NCI-H1436 (cell line): Measurements from ENCODE around the gene PCNX2.
"Not testable (repeated sequence)": the region's sequence is repeated elsewhere in the genome, so short reads cannot be mapped to it uniquely, and the experiment has no call there.

ENCODE experiments used
- DNase-seq: peaks from one replicate; lab custom pipeline; 2025; lab: John Stamatoyannopoulos, UW

The PCNX2 gene

DNA sequence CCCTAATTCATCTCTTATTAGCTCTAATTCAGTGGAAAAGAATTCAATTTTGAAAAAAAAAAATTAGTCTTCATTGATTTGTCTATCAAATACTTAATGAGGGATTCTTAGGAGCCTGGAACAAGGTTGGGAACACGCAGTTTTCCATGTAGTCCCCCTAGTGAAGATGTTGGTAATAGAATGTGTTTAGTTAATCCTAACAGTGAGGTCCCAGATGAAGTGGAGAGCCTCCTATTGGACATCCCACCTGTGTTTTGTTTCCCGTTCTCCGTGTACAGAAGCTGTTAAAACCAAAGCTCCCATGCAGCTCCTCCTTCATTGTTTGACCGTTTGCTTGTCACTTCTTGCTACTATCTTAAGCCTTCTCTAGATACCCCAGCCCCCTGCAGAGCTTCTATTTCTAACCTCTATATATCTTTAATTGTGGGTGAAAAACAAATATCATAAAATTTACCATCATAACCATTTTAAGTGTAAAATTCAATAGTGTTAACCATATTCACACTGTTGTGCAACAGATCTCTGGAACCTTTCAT, 67.5 kb downstream of the PCNX2 start:
- DNase-seq: no peak

DNA sequence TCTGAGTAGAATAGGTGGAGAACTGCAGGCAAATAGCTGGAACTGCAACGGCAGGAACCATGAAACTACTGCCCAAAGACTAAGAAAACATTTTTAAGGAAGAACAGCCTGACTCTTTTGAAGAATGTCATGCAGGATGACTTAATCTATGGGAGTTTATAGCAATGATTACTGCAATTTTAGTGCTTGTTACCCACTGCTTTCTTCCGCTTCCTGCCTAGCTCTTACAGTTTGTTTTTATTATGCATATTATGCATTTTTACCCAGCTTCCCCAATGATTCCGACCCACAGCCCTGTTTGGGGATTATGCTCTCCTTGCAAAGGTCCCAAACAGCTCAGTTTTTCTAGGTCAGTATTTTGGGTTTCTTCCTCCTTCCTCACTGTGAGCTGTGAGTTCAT, 71.2 kb downstream of the PCNX2 start:
- no peak for DNase-seq

DNA sequence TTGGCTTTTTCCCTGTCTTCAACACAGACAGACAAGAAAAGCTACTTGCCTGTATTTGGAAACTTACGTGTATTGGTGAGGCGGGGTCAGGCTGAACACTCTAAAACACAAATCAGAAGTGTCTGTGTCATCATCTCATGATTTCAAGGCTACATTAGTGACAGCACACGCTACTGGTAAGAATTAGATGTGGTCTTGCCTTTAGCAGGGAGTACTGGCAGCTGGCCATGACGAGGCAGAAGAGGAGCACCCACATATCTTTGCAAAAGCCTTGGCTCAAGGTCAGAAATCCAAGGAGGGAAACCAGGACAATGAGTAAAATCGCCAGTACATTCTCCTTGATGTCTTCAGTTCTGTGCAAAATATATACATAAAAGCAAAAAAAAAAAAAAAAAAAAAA, 77.7 kb downstream of the PCNX2 start:
- no peak for DNase-seq

DNA sequence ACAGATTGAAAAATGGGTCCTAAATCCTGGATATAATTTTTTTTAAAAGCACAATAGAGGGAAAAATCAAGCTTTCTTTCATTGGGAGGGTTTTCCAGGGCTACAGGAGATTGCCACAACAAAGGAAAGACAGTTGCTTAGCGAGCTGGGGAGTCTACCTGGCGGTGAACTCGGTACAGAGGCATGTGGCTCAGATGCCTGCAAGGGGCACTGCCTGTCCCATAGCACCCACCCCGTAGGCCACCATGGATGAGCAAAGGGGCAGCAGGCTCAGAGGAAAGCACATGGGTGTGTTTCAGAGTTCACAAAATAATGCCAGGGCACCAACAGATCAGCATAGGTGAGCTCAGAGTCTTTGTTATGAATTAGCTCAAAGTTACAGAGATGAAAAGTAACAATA, 79.5 kb downstream of the PCNX2 start:
- no peak for DNase-seq

DNA sequence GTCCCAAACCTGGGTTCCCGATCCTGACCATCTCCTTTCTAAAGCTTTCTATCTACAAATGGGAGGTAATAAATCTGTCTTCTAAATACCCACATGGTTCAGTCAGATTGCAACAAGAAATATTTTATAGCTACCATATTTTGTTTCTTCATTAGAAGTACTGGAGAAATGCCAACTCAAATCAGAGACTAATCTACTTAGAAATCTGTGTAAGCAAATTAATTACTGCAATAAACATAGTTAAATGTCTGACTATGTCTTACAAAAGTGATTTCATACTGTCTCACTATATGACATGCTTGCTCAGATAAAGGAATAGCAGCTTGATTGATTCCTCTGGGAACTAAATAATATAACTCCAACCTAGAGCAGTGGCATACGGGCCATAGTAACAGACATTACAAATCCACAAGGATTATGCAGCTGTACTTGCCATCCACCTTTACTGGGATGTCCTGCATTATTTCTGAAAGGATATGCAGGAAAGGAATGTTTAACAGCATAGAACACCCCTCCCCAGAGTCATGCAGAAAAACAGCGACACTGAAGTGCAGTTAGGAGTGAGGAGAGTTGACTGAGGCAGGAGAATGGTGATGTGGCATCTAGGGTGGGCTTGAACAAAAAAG, 80.3 kb downstream of the PCNX2 start:
- no peak for DNase-seq

DNA sequence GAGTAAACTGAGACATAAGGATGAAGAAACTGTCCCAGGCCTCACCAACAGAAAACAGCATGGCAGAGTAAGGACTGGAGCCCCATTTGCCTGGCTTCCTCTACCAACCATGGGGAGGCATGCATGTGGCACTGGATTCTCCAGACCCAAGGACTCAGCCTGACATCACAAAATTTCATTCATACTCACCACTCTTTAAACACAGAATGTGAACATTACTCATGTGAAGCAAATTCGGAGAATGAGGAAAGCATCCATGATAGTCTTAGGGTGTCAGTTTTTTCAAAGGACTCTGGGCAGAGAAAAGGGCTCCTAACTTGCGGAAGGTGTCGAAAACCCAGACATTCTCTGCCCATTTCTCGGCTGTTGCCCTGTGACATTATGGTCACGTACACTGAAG, 83.9 kb downstream of the PCNX2 start:
- no peak for DNase-seq

DNA sequence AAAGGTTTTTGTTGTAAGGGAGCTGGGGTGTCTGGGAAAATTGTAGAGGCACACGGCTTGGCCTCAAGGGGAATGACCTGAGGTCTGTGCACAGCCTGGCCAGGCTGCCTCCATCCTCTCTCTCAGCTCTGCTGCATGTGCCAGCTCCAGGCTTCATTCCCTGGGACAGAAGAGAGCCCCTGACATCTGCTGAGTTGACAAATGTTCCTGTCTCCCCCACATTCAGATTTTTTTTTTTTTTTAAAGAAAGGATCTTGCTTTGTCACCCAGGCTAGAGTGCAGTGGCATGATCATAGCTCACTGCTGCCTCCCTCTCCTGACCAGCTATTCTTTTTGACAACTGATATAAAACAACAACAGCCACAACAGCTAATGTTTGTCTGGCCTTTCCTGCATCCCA, 84.4 kb downstream of the PCNX2 start:
- DNase-seq: no peak

DNA sequence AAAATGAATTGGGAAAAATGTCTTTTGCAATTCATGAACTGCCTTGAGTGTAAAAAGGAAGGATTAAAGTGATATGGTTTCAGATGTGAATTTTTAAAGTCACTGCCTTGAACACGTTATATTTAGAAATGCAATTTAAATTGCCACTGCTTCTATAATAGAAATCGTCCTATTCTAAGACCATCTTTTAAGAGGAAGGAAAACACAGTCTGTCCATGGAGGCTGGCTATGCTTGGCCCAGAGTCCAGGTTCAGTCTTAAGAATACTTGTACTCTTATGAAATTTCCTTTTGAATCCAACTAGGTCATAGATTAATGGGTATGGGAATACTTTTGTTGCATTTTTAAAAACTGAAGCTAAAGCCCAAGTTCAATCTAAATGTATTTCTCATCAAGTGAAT, 86.0 kb downstream of the PCNX2 start:
- DNase-seq: no peak

DNA sequence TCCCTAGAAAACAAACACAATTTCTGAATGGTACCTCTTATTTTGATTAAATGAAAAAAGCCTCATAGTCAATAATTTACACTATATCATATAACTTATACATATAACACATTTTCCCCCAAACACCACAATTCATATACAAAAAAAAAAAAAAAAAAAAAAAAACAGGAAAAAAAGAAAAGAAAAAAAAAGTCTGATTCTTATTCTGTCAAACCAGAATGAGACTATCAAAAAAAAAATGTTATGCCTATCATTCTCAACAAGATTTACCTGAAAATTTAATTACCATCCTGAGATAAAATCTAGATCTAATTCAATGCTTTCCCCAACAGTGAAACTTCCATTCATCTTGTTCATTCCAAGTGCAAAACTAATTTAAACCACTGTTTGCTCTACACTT, 86.8 kb downstream of the PCNX2 start:
- no peak for DNase-seq

DNA sequence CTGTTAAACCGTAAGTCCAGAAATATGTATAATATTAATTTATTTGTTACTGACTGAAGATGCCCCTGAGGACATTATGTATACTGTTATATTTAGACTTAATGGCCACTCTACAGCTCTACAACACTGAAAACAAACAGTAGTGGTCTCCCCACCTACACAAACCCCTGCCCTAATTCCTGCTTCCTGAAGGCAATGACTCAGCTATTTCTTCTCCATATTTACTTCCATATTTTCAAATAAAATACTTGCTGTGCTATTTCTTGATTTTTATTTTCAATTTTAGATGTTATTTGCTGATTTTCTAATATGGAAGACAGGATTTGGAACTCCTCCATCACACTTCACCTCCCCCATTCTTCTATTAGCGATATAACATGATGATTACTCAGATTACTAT, 97.6 kb downstream of the PCNX2 start:
- no peak for DNase-seq

DNA sequence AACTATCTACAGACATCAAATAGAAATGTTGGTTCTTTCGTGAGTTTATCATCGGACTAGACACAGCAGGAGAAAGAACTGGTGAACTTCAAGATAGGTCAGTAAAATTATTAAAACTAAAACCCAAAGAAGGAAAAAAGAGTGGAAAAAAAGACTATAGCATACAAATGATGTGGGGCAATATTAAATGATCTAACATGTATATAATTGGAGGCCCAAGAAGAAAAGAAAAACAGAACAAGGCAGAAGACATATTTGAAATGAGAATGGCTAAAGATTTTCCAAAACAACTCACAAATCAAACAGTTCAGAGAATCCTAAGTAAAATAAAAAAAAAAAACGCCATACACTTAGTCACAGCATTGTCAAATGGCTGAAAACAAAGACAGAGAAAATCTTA, 101.8 kb downstream of the PCNX2 start:
- DNase-seq: no peak

DNA sequence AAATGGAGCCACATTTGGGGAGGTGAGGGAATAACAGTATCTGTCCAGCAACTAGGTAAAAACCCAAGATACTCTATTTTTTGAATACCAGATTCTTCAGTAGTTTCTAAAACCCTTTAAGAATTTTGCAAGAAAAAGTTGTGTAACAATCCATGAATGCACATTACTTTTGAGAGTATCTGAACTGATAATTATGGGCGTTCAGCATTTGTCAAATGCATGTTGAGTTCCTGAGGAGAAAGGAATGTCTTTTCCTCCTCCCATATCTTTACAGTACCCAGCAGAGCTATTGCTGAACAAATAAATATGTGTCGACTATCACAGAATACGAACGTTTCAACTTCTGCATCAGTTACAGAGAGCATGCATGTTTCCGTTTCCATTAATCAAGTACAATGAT, 104.5 kb downstream of the PCNX2 start:
- DNase-seq: no peak

DNA sequence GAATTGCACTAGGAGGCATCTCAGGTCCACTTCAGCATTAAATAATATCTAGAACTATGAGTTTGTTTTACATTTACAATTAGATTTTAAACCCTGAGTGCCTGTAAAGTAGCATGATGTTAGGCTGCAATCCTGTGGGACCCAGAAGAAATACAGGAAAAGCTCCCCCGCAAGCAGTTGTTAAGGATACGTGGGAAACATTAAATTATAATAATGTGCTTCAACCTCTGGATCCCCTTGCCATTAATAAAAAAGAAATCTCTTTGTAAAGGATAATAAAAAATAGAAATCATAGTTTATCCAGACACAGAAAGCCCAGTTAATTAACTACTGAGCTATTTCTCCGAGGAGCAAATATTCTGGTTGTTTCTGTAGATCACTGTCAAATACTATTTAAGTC, 106.0 kb downstream of the PCNX2 start:
- DNase-seq: no peak

DNA sequence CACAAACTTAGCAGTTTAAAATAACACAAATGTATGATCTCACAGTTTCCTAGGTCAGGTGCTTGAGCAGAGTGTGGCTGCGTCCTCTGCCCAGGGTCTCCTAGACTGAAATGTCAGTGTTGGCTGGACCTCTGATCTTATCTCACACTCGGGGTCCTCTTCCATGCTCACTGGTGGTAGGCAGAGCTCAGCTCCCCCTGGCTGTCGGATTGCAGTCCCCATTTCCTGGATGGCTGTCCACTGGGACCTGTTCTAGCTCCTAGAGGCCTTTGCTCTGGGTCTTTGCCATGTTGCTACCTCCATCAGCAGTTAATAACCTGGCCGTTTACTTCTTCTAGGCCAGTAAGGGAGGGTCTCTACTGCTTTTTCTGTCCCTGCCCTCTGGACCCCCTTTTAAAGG, 107.5 kb downstream of the PCNX2 start:
- DNase-seq: no peak

DNA sequence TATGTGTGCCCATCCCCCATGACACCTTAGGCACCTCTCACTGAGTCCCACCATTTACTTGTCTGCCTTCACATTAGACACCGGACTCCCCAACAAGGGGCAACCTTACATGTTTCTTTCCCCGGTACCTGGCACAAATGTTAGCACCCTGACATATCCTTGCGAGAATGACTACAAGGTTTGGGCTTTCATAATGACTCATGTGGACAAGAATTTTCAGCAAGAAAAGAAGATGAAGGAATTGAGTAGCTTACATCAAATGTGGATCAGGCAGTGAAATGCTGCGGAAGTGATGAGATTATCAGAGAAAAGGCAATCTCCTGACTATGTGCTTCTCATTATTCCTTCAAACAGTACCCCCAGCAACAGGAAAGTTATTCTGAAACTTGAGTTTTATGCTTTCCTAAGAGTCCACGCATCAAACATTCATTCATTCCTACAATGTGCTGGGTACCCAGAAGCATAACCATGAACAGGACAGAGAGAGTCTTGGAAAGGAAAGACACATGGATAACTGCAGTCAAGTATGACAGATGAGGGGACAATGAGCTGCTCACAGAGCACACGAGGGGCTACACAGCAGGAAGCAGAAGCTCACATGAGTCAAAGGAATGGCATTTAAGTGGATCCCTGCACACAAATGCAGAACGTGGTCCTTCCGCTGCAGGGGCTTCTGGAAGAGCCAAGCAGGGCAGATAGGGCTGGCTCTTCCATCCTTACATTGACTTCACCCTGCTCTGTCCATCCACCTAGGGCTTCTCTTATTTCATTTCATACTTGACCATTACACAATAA, 112.1 kb downstream of the PCNX2 start:
- no peak for DNase-seq

DNA sequence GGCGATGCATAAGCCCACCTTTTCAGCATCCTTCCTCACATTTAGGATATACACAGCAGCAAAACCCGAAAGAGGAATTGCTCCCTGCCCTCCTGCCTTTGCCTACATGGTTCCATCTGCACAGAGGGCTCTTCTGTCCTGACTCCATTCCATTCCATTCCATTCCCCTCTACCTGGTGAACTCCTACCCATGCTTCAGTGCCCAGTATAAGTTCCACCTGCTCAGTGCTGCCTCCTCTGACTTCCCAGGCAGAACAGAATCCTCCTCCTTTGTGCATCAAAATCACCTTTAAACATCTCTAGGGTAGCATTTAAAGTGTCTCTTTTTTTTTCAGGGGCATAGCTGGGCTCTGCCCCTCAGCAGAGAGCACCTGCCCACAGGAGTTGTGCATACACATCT, 112.9 kb downstream of the PCNX2 start:
- no peak for DNase-seq

DNA sequence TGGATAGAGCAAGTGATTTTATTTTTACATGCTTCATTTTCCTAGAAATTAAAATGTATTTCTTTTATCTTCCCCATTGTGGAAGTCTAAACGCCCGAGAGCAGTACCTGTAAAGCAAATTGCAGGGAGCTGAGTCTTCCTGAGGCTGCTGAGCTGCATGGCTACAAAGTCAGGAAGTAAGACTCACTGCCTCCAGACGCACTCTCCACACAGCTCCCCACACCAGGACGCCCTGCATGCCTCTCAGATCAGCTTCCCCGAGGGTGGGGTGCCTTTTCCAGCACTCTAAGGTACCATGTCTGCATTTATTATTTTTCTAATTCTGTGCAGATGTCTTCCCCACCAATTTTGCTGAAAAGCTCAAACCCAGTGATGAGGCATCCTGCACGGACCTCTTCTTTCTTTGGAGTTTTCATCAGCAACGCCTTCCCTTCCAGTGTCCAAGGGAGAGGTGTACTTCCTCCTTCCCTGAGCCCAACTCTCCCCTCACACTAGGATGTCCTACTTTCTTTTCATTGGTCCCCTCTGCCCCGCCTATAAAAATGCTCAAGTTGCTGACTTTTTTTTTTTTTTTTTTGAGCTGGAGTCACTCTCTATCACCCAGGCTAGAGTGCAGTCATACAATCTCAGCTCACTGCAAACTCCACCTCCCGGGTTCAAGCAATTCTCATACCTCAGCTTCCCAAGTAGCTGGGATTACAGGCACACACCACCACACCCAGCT, 114.7 kb downstream of the PCNX2 start:
- no peak for DNase-seq

DNA sequence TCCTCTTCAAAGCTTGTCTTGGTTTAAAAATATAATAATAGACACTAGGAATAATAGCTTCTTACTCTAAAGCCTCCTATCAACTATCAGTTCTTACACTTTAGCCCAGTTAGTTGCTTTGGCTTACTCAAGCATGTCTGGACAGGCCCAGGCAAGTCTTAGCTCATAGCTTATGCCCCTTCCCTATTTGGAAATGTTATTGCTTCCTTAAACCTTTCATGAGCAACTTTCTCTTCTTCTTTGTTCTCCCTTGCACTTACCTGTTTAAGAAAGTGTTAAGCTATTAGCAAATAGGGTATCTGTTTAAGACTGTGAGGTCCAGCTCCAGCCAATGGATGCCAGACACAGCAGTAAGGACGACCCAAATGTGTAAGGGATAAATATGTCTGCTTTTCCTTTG, 115.9 kb downstream of the PCNX2 start:
- not testable (repeated sequence) for DNase-seq

DNA sequence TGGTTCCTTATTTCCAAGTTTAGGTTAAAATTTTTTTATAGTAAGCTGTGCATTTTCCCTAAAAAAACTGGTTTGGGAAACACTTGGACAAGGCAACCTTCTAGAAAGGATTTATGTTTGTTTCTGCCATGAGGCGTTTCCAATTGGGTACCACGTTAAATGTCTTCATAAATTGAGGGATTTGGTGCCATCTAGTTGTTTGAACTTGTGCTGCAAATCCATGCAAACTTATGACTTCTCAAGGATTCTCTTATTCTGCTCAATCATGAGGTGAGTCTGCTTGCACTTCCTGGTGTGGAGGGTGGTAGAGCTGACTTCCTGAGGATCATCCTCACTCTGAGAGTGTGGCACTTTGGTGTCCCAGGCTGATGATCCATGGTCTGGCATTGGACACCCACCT, 123.3 kb downstream of the PCNX2 start:
- no peak for DNase-seq

DNA sequence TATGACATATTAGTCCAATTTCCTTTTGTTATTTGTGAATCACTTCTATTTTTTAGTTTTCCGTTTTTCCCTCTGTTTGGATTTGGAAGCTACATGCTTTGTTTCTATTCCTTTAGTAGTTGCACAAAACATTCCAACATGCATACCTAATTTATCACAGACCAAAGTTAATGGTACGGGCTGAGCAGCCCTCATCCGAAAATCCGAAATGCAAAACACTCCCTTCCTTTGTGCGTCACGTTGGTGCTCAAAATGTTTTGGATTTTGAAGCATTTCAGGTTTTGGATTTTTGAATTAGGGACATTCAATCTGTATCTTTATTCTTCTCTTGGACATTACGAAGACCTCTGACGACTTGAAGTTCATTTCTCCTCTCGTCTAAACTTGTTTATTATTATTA, 124.8 kb downstream of the PCNX2 start:
- DNase-seq: no peak

DNA sequence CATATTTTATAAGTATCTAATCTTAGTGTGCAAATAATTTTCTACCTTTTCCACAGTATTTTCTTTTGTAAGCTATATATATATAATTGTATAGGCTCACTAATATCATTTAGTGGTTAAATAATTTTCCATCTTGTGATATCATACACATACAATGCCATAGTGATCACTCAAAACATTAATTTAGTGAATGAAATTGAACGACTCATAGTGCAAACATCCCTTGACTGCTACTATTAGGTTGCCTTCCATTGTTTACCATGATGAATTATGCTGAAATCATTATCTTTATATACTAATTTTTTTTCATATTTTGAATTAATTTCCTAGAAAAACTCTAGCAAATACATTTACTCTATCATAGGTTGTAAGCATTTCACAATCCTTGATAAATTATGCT, 127.1 kb downstream of the PCNX2 start:
- DNase-seq: no peak

DNA sequence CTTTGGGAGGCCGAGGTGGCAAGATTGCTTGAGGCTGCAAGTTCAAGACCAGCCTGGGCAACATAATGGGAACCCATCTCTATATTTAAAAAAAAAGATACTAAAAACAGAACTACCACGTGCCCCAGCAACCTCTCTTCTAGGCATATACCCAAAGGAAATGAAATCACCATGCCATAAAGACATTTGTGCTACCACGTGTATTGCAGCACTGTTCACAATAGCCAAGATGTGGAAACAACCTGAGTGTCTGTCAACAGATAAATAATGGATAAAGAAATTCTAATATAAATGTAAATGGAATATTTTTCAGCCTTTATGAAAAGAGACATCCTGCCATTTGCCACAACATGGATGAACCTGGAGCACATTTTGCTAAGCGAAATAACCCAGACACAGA, 128.6 kb downstream of the PCNX2 start:
- no peak for DNase-seq

DNA sequence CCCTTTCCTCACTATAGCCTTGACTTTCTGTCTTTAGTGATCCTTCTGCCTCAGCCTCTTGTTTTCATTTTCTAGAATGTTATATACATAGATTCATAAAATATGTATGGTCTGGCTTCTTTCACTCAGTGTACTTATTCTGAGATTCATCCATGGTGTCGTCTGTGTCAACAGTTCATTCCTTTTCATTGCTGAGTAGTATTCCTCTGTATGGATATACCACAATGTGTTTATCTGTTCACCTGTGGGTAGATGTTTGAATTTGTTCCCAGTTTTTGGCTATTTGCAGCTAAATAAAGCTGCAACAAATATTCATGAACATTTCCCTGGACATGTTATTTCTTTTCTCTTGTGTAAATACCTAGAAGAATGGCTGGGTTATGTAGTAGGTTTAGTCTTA, 131.8 kb downstream of the PCNX2 start:
- DNase-seq: no peak
